H1 (cell line): ENCODE results near the gene RUNX1. TPM values are rescaled to one million over a fixed set of nuclear protein-coding genes. Genes with fewer than 3 reads are reported as not detected.

Source experiments
- CTCF ChIA-PET: fragments of 300-600 bp; sonication (Branson Sonifier 250); formaldehyde crosslinking; loops from one replicate; lab custom pipeline; 2021; ENCODE audit not compliant: partially characterized antibody; lab: Charles Lee
- POLR2A ChIA-PET: fragments of 300-600 bp; sonication (Branson Sonifier 250); formaldehyde crosslinking; loops from one replicate; lab custom pipeline; 2021; ENCODE audit warnings: inconsistent platforms; ENCODE audit not compliant: partially characterized antibody; lab: Charles Lee
- DNase-seq, 2 experiments: peaks; one replicate each; pipeline versions ENCODE4 v3.0.0 to v3.0.0-alpha.2; 2010 to 2022; ENCODE audit warnings: low spot score in 2 of 2, low read depth in 1 of 2, mixed read lengths in 1 of 2
- FAIRE-seq: peaks from 2 replicates; lab custom pipeline; 2011; peaks lifted over from hg19 to GRCh38; lab: Jason Lieb, UNC
- H2AFZ ChIP-seq: 2 replicates; pipeline ENCODE4 v1.8.1; 2012; ENCODE audit warnings: low read length, inconsistent platforms
- H2AK5ac ChIP-seq: 2 replicates; pipeline ENCODE4 v1.6.1; 2013; ENCODE audit warnings: low read depth, low read length
- H2BK120ac ChIP-seq: replicated peaks from 2 replicates; pipeline ENCODE3; 2013; ENCODE audit warnings: low read depth, low read length, inconsistent platforms
- H2BK12ac ChIP-seq: 2 replicates; pipeline ENCODE4 v1.6.1; 2013; ENCODE audit warnings: low read depth, low read length
- H2BK15ac ChIP-seq: 2 replicates; pipeline ENCODE4 v1.6.1; 2013; ENCODE audit warnings: low read length
- H2BK20ac ChIP-seq: 2 replicates; pipeline ENCODE4 v1.6.1; 2013; ENCODE audit warnings: low read length
- H2BK5ac ChIP-seq: 2 replicates; pipeline ENCODE4 v1.6.1; 2013; ENCODE audit warnings: low read depth, low read length
- H3K14ac ChIP-seq: 2 replicates; pipeline ENCODE4 v1.6.1; 2013; ENCODE audit warnings: inconsistent platforms; ENCODE audit not compliant: insufficient read length
- H3K18ac ChIP-seq: 2 replicates; pipeline ENCODE4 v1.6.1; 2013; ENCODE audit warnings: low read length; ENCODE audit errors: extremely low read depth
- H3K23ac ChIP-seq: 2 replicates; pipeline ENCODE4 v1.6.1; 2013; ENCODE audit warnings: inconsistent platforms; ENCODE audit not compliant: insufficient read length
- H3K23me2 ChIP-seq: 2 replicates; pipeline ENCODE4 v1.6.1; 2013; ENCODE audit warnings: low read depth, low read length
- H3K27ac ChIP-seq: 2 replicates; pipeline ENCODE4 v1.6.1; 2011; ENCODE audit warnings: low read depth, low read length, inconsistent platforms
- H3K27me3 ChIP-seq, 4 experiments: replicated peaks in 1 of 4; 1 replicate in 1 of 4; 2 replicates in 3 of 4; pipeline versions ENCODE4 v1.6.1 to v1.8.1; 2011 to 2013; ENCODE audit warnings: low read length in 3 of 4, mild to moderate bottlenecking in 3 of 4, inconsistent platforms in 2 of 4, mixed read lengths in 2 of 4, moderate library complexity in 1 of 4; ENCODE audit not compliant: control insufficient read depth in 3 of 4, insufficient read depth in 3 of 4; ENCODE audit errors: extremely low read depth in 1 of 4
- H3K36me3 ChIP-seq, 4 experiments: 2 replicates each; pipeline versions ENCODE4 v1.6.1 to v1.8.1; 2011 to 2013; ENCODE audit warnings: mild to moderate bottlenecking in 4 of 4, low read length in 3 of 4, moderate library complexity in 2 of 4, control low read depth in 1 of 4, inconsistent platforms in 1 of 4; ENCODE audit not compliant: insufficient read depth in 4 of 4, control insufficient read depth in 2 of 4
- H3K4ac ChIP-seq: replicated peaks from 2 replicates; pipeline ENCODE3; 2013; ENCODE audit warnings: low read length, low read depth, mixed read lengths, inconsistent platforms; ENCODE audit not compliant: insufficient read length
- H3K4me1 ChIP-seq, 4 experiments: replicated peaks in 1 of 4; 1 replicate in 1 of 4; 2 replicates in 3 of 4; pipeline versions ENCODE4 v1.6.1 to v1.8.1; 2011 to 2013; ENCODE audit warnings: low read length in 3 of 4, inconsistent platforms in 2 of 4, mixed read lengths in 1 of 4; ENCODE audit not compliant: insufficient read depth in 4 of 4, control insufficient read depth in 3 of 4
- H3K4me2 ChIP-seq, 2 experiments: 2 replicates each; pipeline versions ENCODE4 v1.6.1 to v1.8.1; 2011 to 2013; ENCODE audit warnings: low read depth in 2 of 2, low read length in 2 of 2, control low read depth in 1 of 2, inconsistent platforms in 1 of 2, mild to moderate bottlenecking in 1 of 2; ENCODE audit not compliant: insufficient read depth in 1 of 2
- H3K4me3 ChIP-seq, 4 experiments: fragments of 200-600, 300-600 bp in 1 of 4; sonication (generic), shearing (Covaris generic), sonication (Bioruptor Twin) in 1 of 4; 2 replicates each; pipeline versions ENCODE4 v1.5.1 to v1.8.1; 2011 to 2016; ENCODE audit warnings: low read length in 4 of 4, low read depth in 3 of 4, control low read depth in 2 of 4, inconsistent platforms in 2 of 4, mild to moderate bottlenecking in 2 of 4, mixed read lengths in 1 of 4, moderate library complexity in 1 of 4; ENCODE audit not compliant: insufficient read depth in 2 of 4; ENCODE audit errors: extremely low read depth in 1 of 4
- H3K56ac ChIP-seq: replicated peaks from 2 replicates; pipeline ENCODE3; 2013; ENCODE audit warnings: low read depth, mild to moderate bottlenecking, mixed read lengths, low read length, inconsistent platforms; ENCODE audit not compliant: insufficient read length
- H3K79me1 ChIP-seq: 2 replicates; pipeline ENCODE4 v1.6.1; 2013; ENCODE audit warnings: low read depth, low read length, control low read depth
- H3K79me2 ChIP-seq, 2 experiments: 2 replicates each; pipeline versions ENCODE4 v1.6.1 to v1.8.1; 2012 to 2013; ENCODE audit warnings: low read length in 2 of 2, mild to moderate bottlenecking in 2 of 2, inconsistent platforms in 1 of 2; ENCODE audit not compliant: insufficient read depth in 2 of 2, control insufficient read depth in 1 of 2
- H3K9ac ChIP-seq, 4 experiments: replicated peaks in 1 of 4; 1 replicate in 1 of 4; 2 replicates in 3 of 4; pipeline versions ENCODE4 v1.6.1 to v1.8.1; 2011 to 2013; ENCODE audit warnings: low read depth in 3 of 4, low read length in 3 of 4, control low read depth in 2 of 4, mild to moderate bottlenecking in 2 of 4, moderate library complexity in 2 of 4, inconsistent platforms in 1 of 4; ENCODE audit errors: extremely low read depth in 1 of 4
- H3K9me3 ChIP-seq, 2 experiments: 2 replicates each; pipeline versions ENCODE4 v1.6.1 to v1.8.1; 2012 to 2013; ENCODE audit warnings: mild to moderate bottlenecking in 2 of 2, moderate library complexity in 2 of 2, control low read depth in 1 of 2, inconsistent platforms in 1 of 2, low read depth in 1 of 2, low read length in 1 of 2, mixed read lengths in 1 of 2; ENCODE audit not compliant: insufficient read depth in 2 of 2
- H4K20me1 ChIP-seq, 2 experiments: replicated peaks in 1 of 2; 2 replicates each; pipeline versions ENCODE3 to v1.8.1; 2011 to 2013; ENCODE audit warnings: inconsistent platforms in 2 of 2, low read length in 2 of 2, mild to moderate bottlenecking in 1 of 2; ENCODE audit not compliant: insufficient read depth in 2 of 2, control insufficient read depth in 1 of 2
- H4K5ac ChIP-seq: 2 replicates; pipeline ENCODE4 v1.6.1; 2013; ENCODE audit warnings: low read length, low read depth, mixed read lengths, inconsistent platforms; ENCODE audit not compliant: insufficient read length
- H4K8ac ChIP-seq: 2 replicates; pipeline ENCODE4 v1.8.0; 2013; ENCODE audit warnings: mild to moderate bottlenecking, moderate library complexity, low read length, inconsistent platforms; ENCODE audit not compliant: insufficient read depth; ENCODE audit errors: extremely low read depth
- H4K91ac ChIP-seq: replicated peaks from 2 replicates; pipeline ENCODE3; 2013; ENCODE audit warnings: low read length, mixed read lengths, inconsistent platforms; ENCODE audit not compliant: insufficient read length
- ASH2L ChIP-seq: fragments of 200-600, 300-600 bp; sonication (generic); IDR thresholded peaks from one replicate; pipeline ENCODE4 v1.7.1; 2017; ENCODE audit warnings: low read length
- BCL11A ChIP-seq, 2 experiments: IDR thresholded peaks; one replicate each; pipeline ENCODE4 v1.6.1; 2011; ENCODE audit warnings: low read depth in 2 of 2, low read length in 2 of 2, mild to moderate bottlenecking in 2 of 2
- CHD1 ChIP-seq: IDR thresholded peaks from 2 replicates; pipeline ENCODE4 v1.6.1; 2012; ENCODE audit warnings: low read depth, low read length, improper control_type of control experiment
- CHD2 ChIP-seq: IDR thresholded peaks from 2 replicates; pipeline ENCODE4 v1.6.1; 2012; ENCODE audit warnings: low read length, improper control_type of control experiment
- EZH2 ChIP-seq: fragments of 200-600 bp; sonication (generic); IDR thresholded peaks from 2 replicates; pipeline ENCODE4 v1.7.1; 2012; ENCODE audit warnings: low read depth, mild to moderate bottlenecking, moderate library complexity, low read length, inconsistent platforms; ENCODE audit not compliant: severe bottlenecking
- JUND ChIP-seq: IDR thresholded peaks from 2 replicates; pipeline ENCODE4 v1.6.1; 2011; ENCODE audit warnings: mild to moderate bottlenecking, improper control_type of control experiment, low read length
- KDM1A ChIP-seq: fragments of 200-600, 300-600 bp; sonication (generic); IDR thresholded peaks from 2 replicates; pipeline ENCODE4 v1.7.1; 2016; ENCODE audit warnings: mild to moderate bottlenecking, low read length, borderline replicate concordance
- PHF8 ChIP-seq: fragments of 200-600 bp; sonication (generic); conservative IDR thresholded peaks from 2 replicates; pipeline ENCODE4 v1.7.1; 2012; ENCODE audit warnings: low read depth, mild to moderate bottlenecking, inconsistent platforms, low read length, moderate library complexity
- POLR2A ChIP-seq, 2 experiments: IDR thresholded peaks; 1 replicate in 1 of 2; 2 replicates in 1 of 2; pipeline ENCODE4 v1.6.1; 2011; ENCODE audit warnings: low read depth in 2 of 2, low read length in 2 of 2, mild to moderate bottlenecking in 2 of 2; ENCODE audit errors: control extremely low read depth in 1 of 2
- RFX5 ChIP-seq: IDR thresholded peaks from 2 replicates; pipeline ENCODE4 v1.6.1; 2011; ENCODE audit warnings: low read depth, low read length, improper control_type of control experiment, borderline replicate concordance
- SAP30 ChIP-seq: fragments of 300-600 bp; sonication (generic); IDR thresholded peaks from 2 replicates; pipeline ENCODE4 v1.7.1; 2012; ENCODE audit warnings: low read length, moderate library complexity, mild to moderate bottlenecking, inconsistent platforms; ENCODE audit not compliant: insufficient read depth, insufficient replicate concordance
- SIRT6 ChIP-seq: IDR thresholded peaks from one replicate; pipeline ENCODE4 v1.7.1; 2012; ENCODE audit warnings: low read length, inconsistent platforms
- TEAD4 ChIP-seq: IDR thresholded peaks from 2 replicates; pipeline ENCODE4 v1.6.1; 2012; ENCODE audit warnings: low read depth, low read length, inconsistent platforms, mixed read lengths
- USF2 ChIP-seq: IDR thresholded peaks from 2 replicates; pipeline ENCODE4 v1.6.1; 2011; ENCODE audit warnings: low read length, improper control_type of control experiment
- WGBS, 2 experiments: shearing (Covaris generic) in 1 of 2; methylation state at CpG; one replicate each; pipeline versions ENCODE4 v1.1.6 to v1.1.7; 2013 to 2015; ENCODE audit warnings: low lambda C conversion rate in 2 of 2, mixed read lengths in 2 of 2, inconsistent platforms in 1 of 2, low coverage in 1 of 2, missing lambda C conversion rate in 1 of 2; ENCODE audit not compliant: insufficient replicate concordance in 2 of 2, insufficient coverage in 1 of 2, insufficient read length in 1 of 2; ENCODE audit errors: extremely low coverage in 1 of 2, missing lambda C conversion rate in 1 of 2; 5-methylcytosine and 5-hydroxymethylcytosine counted together
- polyA plus RNA-seq, 7 experiments: library from polyadenylated mRNA; depleted of rRNA in 3 of 7; stranded (reverse) in 5 of 7; unstranded in 2 of 7; fragments of >200 nt in 5 of 7; fragments of 200-250 nt in 2 of 7; gene quantifications; 1 replicate in 5 of 7; 2 replicates in 1 of 7; 4 replicates in 1 of 7; pipeline versions ENCODE4 v1.2.1 to v1.2.3, GENCODE V29; 2011 to 2013; ENCODE audit warnings: missing spikeins in 2 of 7, mixed read lengths in 2 of 7
- total RNA-seq: library from RNA; stranded (reverse); fragmentation: NEBNext Ultra II Directional; extraction: Animal tissue kit (Norgen Biotek cat#: 25700); gene quantifications from 2 replicates; pipeline ENCODE4 v1.2.1, GENCODE V29; 2021

The RUNX1 gene
- total and polyA plus RNA-seq, 2 of the 8 experiments (the other 6 are each of a cell fraction or from before 2014, with no cell fraction given): 0.20 to 0.60 TPM

GRCh38 chr21:34992180-34992579 is 56.9 kb downstream of the RUNX1 start:
- Histone ChIP-seq H2BK5ac (no peak overlapping the region), H3K4ac (no peak overlapping the region), H2BK20ac (no peak overlapping the region), H3K79me2 (no peaks in the 10 kb centered on the region), H3K9ac (no peak overlapping the region), H3K18ac (no peak overlapping the region), H3K79me1 (no peaks in the 10 kb centered on the region), H3K4me3 (no peak overlapping the region), H4K8ac (no peak overlapping the region), H3K14ac (no peak overlapping the region), H3K27ac (no peak overlapping the region), H3K4me2 (no peak overlapping the region), H3K27me3 (no peaks in the 10 kb centered on the region; a peak in 1 of 7 replicates), H3K4me1 (peaks cover 0 to 3% (median 0%) of the 10 kb centered on the region in 4 experiments; a peak in 1 of 7 replicates), H4K20me1 (no peaks in the 10 kb centered on the region), H2BK12ac (no peak overlapping the region), H2BK15ac (no peak overlapping the region), H3K9me3 (no peaks in the 10 kb centered on the region), H3K36me3 (no peaks in the 10 kb centered on the region), H4K5ac (no peak overlapping the region), H3K56ac (no peak overlapping the region), H3K23ac (no peak overlapping the region), H2AFZ (no peak overlapping the region), H2BK120ac (no peak overlapping the region), H4K91ac (no peak overlapping the region), H2AK5ac (no peak overlapping the region), H3K23me2 (peaks cover 5% of the 10 kb centered on the region; the same call in 1 of the 2 replicates)
- FAIRE-seq: no peak
- ChIA-PET CTCF (interaction anchor here (1.2 kb wide), 1 partner anchor 24 kb away, joined by 3 read pairs; no protein-coding TSS in a partner anchor), POLR2A (no interaction called here)
- DNase-seq: no peak
- WGBS, 2 experiments: 95% methylated on average over 4 of the region's 4 CpGs; no CpG with 5 or more reads in 1 of the 2 experiments
- TF ChIP-seq PHF8: no peak
- no peak for TF ChIP-seq JUND
- no peak for TF ChIP-seq POLR2A (IDR thresholded peaks at IDR 0.05; ENCODE audit: control extremely low read depth in 1 of 2, low read depth in 2 of 2, low read length in 2 of 2)
- TF ChIP-seq ASH2L: no peak
- TF ChIP-seq BCL11A (IDR thresholded peaks at IDR 0.05; ENCODE audit: low read depth in 2 of 2, low read length in 2 of 2): no peak
- TF ChIP-seq TEAD4: no peak
- TF ChIP-seq SAP30: no peak
- TF ChIP-seq USF2: no peak
- no peak for TF ChIP-seq CHD2
- TF ChIP-seq KDM1A: no peak
- TF ChIP-seq EZH2: no peak
- no peak for TF ChIP-seq CHD1
- TF ChIP-seq SIRT6: no peak
- TF ChIP-seq RFX5: no peak
